HG02610 (cell line): ENCODE results near the gene UROS.
A peak's percentile ranks its signal among the peaks of the same experiment; 100 is the strongest.

Experiments
- ATAC-seq: cut with Tn5 transposase; IDR thresholded peaks from one replicate; pipeline ENCODE4 v1.9.1; 2021; ENCODE audit warnings: mild to moderate bottlenecking, moderate library complexity; ENCODE audit not compliant: unreplicated experiment

Gene UROS

DNA sequence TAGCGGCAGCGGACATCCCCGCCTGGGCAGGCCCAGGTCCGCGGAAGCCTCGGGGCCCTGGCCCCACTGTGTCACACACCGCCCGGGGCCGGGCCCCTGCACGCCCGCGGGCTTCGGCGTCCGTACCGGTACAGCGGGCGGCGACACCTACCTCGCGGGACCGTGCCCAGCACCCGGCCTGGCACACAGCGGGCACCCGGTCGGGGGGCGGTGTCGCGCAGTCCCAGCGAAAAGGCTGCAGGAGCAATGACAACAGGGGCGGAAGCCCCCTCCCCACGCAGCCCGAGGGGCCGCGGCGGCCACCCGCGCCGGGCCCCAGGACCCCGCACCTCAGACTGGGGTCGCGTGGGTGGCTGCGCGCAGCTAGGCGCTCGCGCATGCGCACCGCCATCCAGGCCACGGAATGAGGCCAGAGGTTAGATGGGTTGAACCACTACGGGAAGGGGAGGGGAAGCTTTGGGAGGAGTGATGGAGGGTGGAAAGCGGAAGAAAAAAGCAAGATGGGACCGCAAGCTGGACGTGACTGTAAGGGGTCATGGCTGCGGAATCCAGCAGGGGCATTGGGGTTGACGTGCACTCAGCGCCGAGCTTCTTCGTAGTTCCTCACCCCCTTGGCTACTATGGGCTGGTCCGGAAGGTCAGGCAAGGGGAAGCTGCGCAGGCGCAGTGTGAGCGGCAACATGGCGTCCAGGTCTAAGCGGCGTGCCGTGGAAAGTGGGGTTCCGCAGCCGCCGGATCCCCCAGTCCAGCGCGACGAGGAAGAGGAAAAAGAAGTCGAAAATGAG, at the start of gene UROS, which contains the start of gene BCCIP:
Gene UROS, minus strand, starts transcription at position 381 of the 785 bp plus-strand sequence. CDS start 6,759 bp downstream, outside the sequence.
Gene BCCIP, plus strand, starts transcription at position 669 of the 785 bp plus-strand sequence. Its CDS starts 12 bp downstream, at position 681.
- ATAC-seq: peak; percentile 73

DNA sequence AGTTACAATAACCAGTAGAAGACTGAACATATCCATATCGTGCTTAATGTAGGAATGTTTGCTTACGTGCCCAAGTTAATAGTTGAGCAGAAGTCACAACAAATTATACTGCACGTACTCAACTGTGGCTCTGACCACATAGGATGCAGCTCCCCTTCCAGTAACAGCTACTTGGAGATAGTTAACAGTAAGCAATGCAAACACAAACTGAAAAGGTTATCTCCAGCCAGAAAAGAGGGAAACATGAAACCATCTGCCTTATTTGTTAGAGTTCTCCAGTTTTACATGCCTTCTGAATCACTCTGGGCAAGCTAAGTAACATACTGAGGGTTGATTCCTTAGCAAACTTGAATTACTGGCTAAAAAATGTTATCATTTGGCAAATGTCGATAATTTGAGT, 48.3 kb upstream of the UROS start:
- no peak for ATAC-seq

DNA sequence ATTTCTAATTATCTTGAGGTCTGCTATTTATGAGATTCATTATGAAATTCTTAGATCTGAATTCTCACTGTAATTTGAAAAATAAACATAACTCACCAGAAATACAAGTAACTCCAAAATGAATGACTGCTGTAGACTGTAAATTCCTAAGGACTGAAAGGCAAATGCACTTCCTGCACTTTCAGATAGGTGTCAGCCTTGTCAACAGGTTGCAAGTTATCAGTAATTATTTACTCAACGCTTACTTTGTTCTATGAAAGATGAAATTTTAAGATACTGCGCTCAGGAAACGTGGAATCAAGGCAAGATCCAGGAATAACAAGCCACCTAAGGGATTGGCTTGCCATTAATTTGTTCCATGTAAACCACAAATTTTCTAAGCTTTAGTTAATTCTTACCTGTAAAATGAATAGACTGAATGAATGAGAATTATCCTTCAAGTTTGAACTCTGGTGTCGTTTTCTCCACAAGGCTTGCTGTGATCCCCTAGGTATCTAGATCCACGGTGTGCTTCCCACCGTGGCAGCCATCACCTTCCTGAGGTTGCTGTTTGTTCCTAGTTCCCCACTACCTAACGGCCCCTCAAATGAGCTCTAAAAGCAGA, 45.4 kb upstream of the UROS start:
- ATAC-seq: no peak

DNA sequence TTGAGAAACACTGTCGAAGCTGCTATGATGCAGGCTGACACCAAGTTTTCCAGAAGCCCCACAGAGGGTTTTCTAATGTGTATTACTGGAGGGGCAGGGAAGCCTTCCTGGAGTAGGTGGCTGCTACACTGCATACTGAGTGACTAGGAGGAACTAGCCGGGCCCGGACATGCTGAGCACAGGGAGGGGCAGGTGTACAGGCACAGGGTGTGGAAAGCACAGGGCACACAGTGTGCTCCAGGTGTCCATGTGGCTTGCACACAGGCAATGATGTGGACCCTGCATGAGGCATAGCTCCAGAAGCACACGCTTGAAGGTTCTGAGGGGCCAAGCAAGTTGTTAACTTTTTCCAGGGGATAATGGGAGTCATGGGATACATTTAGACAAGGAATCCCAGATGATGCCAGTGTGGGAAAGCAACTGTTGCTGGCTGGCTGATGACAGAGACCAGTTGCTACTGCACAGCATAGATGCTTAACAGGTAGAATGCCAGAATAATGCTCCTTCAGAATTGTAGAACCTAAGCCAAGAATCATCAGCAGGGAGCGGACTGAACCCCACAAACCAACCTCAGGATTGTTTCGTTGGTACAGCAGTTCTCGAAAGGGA, 43.5 kb upstream of the UROS start:
- ATAC-seq: no peak

DNA sequence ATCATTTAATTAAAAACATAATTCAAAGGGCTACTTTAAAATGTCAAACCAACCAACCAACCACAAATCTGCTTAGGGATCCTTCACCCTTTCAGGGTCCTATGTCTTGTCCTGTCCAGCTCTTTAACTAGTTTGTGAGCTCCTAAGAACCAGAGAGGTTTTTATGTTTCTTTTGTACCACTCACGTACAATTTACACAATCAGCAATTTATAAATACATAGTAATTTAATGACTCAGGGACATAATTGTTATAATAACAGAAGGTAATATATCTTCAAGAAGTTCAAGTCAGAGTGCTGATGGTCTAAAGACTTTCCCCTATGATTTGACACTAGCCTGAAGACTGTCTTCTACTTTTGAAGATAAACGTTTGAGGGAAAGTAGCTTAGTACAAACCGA, 42.1 kb upstream of the UROS start:
- no peak for ATAC-seq

DNA sequence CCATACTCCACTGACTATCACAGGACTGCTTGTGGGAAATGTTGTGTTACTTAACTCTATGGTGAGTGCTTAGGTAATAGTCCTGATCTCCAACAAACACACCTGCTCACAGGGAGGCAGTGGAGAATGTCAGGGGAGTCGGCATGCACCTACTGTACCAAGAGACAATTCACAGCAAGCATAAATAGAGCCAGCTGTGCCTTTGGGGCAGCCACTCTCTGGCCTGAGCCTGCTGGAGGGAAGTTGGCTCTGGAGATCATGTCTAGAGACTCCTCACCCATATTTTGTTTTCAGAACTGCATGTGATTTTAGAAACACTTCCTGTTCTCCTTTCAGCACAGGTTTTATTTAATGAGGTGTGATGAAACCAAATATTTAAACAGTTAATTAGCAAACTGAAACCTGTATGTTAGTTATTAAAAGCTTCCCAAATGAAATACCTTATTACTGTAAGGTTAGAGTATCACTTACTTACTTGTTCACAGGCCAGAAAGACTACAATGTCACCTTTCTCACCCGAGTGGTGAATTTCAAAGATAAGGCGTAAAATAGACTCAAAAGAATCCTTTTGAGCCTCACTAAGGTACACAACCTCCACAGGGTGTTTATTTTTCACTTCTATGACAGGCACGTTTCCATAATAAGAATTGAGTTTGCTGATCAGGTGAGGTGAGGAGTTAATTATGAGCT, 36.2 kb upstream of the UROS start:
- ATAC-seq: no peak

DNA sequence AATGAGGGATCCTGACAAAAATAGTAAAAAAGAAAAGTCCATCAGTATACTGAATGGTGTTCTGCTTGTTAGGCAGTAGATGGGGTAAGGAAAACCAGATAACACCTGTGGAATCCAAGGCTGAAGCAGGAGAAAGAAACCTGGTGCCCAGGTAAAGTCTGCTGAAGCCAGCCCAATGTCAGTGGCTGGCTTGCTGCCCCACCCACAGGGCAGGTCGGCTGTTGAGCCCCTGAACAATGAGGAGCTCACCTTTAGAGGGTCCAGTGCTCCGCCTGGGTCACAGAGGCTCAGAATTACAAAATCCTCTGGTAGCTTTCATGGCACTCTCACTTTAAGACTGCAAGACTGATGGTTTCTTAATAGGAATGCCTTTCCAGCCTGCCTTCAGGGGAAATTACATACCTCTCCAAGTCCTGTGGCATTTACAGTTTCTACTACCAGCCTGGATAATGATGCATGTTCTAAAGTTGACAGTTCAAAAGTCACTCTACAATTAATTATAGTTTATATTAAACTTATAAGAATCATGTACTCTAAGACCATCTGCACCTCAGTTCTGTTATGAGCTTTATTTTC, 34.2 kb upstream of the UROS start:
- ATAC-seq: no peak

DNA sequence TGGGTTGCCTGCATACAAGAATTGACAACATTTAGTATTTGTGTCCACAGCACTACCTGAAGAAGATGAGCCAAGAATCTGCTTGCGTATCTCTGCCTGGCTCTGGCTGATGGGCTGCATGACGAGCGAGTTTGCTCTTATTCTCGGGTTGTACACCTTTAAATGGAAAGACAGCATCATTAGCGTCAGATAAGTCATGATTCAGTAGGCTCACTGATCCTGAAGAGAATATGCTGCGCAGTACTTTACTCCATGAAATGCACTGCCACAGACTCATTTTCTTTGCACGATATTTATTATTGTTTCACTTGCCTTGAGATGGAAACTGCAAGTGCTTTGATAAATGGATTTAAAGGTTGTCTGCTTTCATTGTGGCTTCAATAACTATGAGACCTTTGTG, 29.4 kb upstream of the UROS start:
- no peak for ATAC-seq

DNA sequence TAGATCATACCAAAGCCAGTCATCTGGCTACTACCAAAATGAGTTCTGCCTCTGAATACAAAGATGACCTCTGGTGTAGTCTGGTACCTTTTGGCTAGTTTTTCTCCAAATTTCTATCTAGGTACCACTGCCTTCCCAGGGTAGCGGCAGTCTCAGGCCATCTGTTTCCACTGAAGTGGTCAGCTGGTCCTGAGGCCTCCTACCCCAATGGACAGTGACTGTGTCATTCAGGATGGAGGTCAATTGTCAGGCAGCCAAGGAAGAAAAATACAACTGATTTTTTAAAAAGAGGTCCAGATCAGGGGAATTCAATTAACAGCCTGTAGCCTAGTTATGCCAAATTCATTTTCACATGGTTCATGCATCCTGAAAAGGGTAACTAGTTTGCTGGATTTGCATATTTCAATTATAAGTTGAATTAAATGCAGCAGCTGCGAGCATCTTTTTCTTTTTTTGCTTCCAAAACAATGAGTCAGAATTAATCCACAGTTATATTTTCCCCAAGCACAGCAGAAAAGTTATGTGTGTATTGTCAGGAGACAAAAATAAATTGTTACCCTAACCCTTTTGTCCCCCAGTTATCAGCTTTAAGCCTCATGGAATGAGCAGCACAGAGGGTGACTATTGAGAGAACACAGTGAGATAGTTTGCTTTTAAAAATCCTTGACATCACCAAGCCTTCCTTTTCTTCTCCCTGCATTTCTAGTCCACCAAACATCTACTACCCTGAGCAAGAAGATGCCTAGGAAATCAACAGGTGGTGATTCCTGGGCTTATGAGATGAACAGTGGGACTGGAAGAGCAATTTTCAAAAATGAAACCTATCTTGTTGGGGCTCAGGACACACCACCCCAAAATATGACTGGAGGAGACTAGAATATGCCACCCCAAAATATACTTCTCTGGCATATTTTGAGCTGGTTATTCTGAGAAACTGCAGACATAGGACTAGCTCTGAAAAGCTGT, 28.0 kb upstream of the UROS start:
- no peak for ATAC-seq

DNA sequence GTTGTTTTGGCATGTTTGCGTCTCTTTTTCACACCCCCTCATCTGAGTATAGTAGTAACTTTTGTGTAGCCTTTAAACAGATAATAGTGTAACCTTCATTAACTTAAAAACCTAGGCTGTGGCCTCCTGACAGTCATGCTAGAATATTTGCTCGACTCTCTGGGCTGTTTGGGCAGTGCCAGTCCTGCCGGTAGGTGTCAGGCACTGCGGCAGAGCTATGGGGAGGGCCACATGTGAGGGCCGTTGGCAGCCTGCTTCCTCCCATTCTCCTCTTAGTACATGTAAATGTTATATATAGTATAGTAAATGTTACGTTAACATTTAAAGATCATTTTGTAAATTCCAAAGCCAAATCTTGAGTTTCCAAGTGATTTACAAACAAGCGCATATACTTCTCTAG, 26.4 kb upstream of the UROS start:
- no peak for ATAC-seq

DNA sequence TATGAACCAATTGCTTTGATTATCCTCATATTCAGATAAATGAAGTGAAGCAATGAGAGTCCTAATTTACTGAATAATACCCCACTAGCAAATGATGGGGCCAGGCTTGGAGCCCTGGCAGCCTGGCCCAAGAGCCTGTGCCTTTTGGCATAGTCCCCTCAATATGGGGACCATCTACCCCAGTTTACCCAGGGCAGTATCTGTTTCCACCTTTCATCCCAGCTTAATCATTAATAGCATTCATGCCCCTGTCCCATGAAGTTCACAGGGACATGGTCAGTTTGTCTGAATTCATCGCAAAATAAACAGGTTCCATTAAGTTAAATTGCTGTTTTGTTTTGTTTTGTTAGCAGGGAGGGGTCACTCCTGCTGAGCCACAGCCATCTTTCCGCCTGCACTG, 25.8 kb upstream of the UROS start:
- ATAC-seq: no peak

DNA sequence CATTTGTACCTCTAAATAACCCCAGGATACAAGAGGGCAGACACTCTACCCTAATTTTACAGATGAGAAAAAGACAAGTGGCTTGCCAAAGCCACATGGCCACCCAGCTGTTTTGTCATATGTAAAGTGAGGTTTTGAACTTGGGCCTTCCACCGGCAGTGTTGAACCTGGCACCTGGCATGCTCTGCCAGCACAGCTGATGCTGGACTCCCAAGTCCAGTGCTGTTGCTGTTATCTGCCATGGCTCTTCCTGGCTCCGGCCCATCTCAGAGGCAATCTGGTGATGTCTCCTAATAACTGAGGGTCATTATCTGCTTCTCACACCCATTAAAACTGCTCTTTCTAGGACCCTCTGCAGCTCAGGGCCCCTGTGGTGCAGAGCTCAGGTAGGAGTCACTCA, 25.3 kb upstream of the UROS start:
- no peak for ATAC-seq

DNA sequence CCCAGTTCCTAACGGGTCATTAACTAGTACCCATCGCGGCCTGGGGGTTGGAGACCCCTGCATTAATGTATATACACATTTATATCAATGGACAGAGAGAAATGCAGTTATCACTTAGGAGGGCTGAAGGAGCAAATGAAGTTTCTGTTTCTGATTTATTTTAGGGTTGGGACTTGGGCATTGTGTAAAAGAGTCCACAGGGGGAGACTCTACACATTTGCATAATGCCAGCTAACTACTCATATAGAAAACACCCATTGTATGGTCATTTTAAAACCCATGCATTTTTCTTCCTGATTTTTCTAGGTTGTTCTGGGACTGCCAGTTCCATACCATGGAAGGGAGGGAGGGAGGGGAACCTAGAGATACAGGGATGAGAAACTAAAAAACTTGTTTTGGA, 23.8 kb upstream of the UROS start:
- ATAC-seq: no peak

DNA sequence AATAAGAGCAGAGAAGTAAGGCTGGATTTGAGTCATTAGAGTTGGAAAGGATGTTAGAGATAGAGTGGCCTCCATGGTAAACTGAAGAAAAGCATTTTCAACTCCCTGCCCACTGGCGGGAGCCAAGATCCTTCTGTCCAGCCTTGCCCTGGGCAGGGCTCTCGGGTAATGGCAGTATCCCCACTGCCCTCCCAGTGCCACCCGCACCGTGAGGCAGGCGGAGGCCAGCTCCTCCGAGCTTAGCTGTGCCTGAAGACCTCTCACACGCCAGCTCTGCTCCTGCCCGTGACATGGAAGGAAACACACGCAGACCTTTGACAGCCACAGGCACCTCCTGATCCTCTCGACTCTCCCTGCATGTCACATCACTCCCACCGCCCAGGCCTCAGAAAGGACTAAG, 22.6 kb upstream of the UROS start:
- ATAC-seq: no peak

DNA sequence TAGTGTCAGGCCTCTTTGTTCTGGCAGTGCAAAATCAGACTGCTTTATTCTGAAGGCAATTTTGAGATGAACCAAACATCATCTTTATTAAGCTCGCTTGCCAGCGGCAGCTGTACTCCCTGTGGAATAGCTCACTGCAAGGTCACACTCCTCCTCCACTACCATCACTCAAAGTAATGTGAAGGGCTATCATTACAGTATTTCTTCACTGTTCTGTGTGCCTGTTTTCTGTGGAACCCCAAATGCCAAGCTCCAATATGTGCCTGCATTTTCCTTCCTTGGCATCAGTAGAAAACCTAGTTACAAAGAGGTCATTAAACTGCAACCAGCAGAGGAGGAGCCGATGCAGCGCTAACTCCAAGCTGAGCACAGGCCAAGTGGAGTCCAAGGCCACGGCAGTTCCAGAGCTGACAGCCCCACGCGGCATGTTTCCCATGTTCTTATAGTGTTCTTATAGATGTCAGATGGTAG, 21.7 kb upstream of the UROS start:
- no peak for ATAC-seq

DNA sequence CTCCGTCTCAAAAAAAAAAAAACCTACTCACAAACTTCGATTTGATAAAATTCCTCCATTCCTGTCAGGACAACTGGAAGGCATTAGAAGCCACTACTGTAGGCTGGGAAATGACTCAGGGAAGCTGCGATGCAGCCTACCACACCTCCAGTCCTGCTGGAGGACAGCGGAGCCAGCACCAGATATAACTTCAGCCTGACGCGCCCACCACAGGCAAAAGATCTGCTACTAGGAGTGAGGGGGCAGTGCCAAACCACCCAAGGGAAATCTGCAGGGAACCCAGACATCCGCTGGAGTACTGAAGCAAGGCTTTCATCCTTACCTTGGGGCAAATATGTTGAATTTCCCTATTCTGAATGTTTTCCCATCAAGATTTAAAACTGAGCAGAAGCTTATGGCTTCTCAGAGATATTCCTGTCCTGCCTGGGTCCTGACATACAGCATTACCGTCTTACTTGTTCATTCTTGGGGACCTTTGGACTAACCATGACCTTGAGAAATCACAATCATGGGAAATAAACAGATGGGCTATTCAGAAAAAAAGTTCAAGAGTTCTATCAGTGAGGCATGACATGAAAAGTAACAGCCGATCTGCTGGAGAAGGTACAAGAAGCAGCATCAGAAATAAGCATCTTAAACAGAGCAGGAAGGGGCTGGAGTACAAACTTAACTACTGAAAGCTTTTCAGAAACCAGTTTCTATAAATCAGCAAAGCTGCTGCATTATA, 20.7 kb upstream of the UROS start:
- ATAC-seq: no peak

DNA sequence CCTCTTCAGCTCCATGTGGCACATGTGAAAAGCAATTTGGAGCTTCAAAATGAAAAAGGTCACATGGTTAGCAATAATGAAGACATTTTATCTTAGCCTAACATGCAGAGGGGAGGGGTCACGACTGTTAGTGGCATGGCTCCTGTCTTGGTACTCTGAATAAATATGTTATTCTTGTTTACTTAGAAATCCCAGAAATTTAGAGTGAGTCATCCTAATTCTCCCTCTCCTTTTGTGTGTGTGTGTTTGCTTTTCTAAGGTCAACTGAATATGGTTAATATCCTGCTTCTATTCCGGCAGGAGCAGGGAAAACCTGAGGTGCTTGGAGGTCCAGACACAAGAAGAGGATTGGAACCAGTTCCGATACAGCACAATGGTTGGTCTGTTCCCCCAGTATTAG, 17.9 kb upstream of the UROS start:
- no peak for ATAC-seq

DNA sequence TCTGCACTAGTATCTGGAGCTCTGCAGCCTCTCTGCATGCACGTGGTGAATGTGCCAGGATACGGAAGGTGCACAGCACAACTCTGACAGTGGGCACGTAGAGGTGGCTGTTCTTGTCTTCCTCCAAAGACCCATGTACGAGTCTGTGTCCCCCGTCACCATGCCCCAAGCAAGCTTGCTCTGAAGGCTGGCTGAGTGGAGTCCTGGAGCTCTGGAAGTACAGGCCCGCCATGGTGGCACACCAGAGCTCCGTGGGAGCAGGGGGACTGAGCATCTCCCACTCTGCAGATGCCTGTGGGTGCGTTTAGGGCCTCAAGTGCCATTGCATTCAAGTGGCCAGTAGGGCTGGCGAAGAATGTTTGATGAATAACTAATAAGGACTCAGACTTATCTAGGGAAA, 17.3 kb upstream of the UROS start:
- no peak for ATAC-seq
